ENCODE data around the gene TSC2. TPM values are rescaled to one million over a fixed set of nuclear protein-coding genes. Genes with fewer than 3 reads are reported as not detected.

Gene TSC2
- polyA plus RNA-seq, 2 donors, result 31.1 to 66.6 TPM

- H3K27me3 ChIP-seq (ENCODE audit: control insufficient read depth in 1 of 2, insufficient read depth in 2 of 2, low read length in 2 of 2), result no peaks in the 10 kb centered on the region
- H3K4me1 ChIP-seq (ENCODE audit: control insufficient read depth in 2 of 2, insufficient read depth in 2 of 2, low read length in 1 of 2), result peaks cover 16 to 42% of the 10 kb centered on the region in 2 donors
- 79 to 81% methylated on average over 8 of the region's 8 CpGs for WGBS, 2 donors
- no peak overlapping the region for H3K27ac ChIP-seq (ENCODE audit: low read depth in 2 of 2, low read length in 1 of 2)
- H3K36me3 ChIP-seq (ENCODE audit: control insufficient read depth in 2 of 2, insufficient read depth in 2 of 2, low read length in 1 of 2), result peaks cover 15 to 67% of the 10 kb centered on the region in 2 donors
- no peaks in the 10 kb centered on the region for H3K9me3 ChIP-seq (ENCODE audit: control insufficient read depth in 2 of 2, insufficient read depth in 1 of 2, low read depth in 1 of 2, low read length in 1 of 2)
- no peak overlapping the region for H3K4me3 ChIP-seq (ENCODE audit: low read depth in 1 of 2, low read length in 2 of 2)
Measured at GRCh38 chr16:2003231-2003826, 44.5 kb upstream of the TSC2 start.

- peak overlapping the region in 1 of 2 donors; percentile 16 for H3K27ac ChIP-seq (ENCODE audit: low read depth in 2 of 2, low read length in 1 of 2)
- H3K4me1 ChIP-seq (ENCODE audit: control insufficient read depth in 2 of 2, insufficient read depth in 2 of 2, low read length in 1 of 2), result peaks cover 16 to 43% of the 10 kb centered on the region in 2 donors
- peaks cover 15 to 61% of the 10 kb centered on the region in 2 donors for H3K36me3 ChIP-seq (ENCODE audit: control insufficient read depth in 2 of 2, insufficient read depth in 2 of 2, low read length in 1 of 2)
- WGBS, 2 donors, result 32 to 37% methylated on average over 30 to 36 of the region's 36 CpGs
- no peaks in the 10 kb centered on the region for H3K27me3 ChIP-seq (ENCODE audit: control insufficient read depth in 1 of 2, insufficient read depth in 2 of 2, low read length in 2 of 2)
- no peak overlapping the region for H3K4me3 ChIP-seq (ENCODE audit: low read depth in 1 of 2, low read length in 2 of 2)
- H3K9me3 ChIP-seq (ENCODE audit: control insufficient read depth in 2 of 2, insufficient read depth in 1 of 2, low read depth in 1 of 2, low read length in 1 of 2), result no peaks in the 10 kb centered on the region
Measured at GRCh38 chr16:2003827-2004641, 43.8 kb upstream of the TSC2 start.

- peaks cover 12 to 52% of the 10 kb centered on the region in 2 donors for H3K36me3 ChIP-seq (ENCODE audit: control insufficient read depth in 2 of 2, insufficient read depth in 2 of 2, low read length in 1 of 2)
- H3K27me3 ChIP-seq (ENCODE audit: control insufficient read depth in 1 of 2, insufficient read depth in 2 of 2, low read length in 2 of 2), result no peaks in the 10 kb centered on the region
- H3K4me3 ChIP-seq (ENCODE audit: low read depth in 1 of 2, low read length in 2 of 2), result no peak overlapping the region
- no peaks in the 10 kb centered on the region for H3K9me3 ChIP-seq (ENCODE audit: control insufficient read depth in 2 of 2, insufficient read depth in 1 of 2, low read depth in 1 of 2, low read length in 1 of 2)
- H3K27ac ChIP-seq (ENCODE audit: low read depth in 2 of 2, low read length in 1 of 2), result no peak overlapping the region
- 74 to 80% methylated on average over 34 of the region's 34 CpGs for WGBS, 2 donors
- H3K4me1 ChIP-seq (ENCODE audit: control insufficient read depth in 2 of 2, insufficient read depth in 2 of 2, low read length in 1 of 2), result peaks cover 16 to 41% of the 10 kb centered on the region in 2 donors
Measured at GRCh38 chr16:2004795-2005517, 42.8 kb upstream of the TSC2 start.

GRCh38 chr16:2005646-2006045, 42.1 kb upstream of the TSC2 start:
- Histone ChIP-seq H3K36me3 (ENCODE audit: control insufficient read depth in 2 of 2, insufficient read depth in 2 of 2, low read length in 1 of 2) (peaks cover 7 to 46% of the 10 kb centered on the region in 2 donors), H3K4me3 (ENCODE audit: low read depth in 1 of 2, low read length in 2 of 2) (no peak overlapping the region), H3K4me1 (ENCODE audit: control insufficient read depth in 2 of 2, insufficient read depth in 2 of 2, low read length in 1 of 2) (peaks cover 16 to 47% of the 10 kb centered on the region in 2 donors), H3K9me3 (ENCODE audit: control insufficient read depth in 2 of 2, insufficient read depth in 1 of 2, low read depth in 1 of 2, low read length in 1 of 2) (no peaks in the 10 kb centered on the region), H3K27me3 (ENCODE audit: control insufficient read depth in 1 of 2, insufficient read depth in 2 of 2, low read length in 2 of 2) (no peaks in the 10 kb centered on the region), H3K27ac (ENCODE audit: low read depth in 2 of 2, low read length in 1 of 2) (no peak overlapping the region)
- WGBS, 2 donors, result 70 to 75% methylated on average over 21 of the region's 21 CpGs

- H3K27me3 ChIP-seq (ENCODE audit: control insufficient read depth in 1 of 2, insufficient read depth in 2 of 2, low read length in 2 of 2), result no peaks in the 10 kb centered on the region
- no peak overlapping the region for H3K4me3 ChIP-seq (ENCODE audit: low read depth in 1 of 2, low read length in 2 of 2)
- 92 to 96% methylated on average over 8 of the region's 8 CpGs for WGBS, 2 donors
- H3K4me1 ChIP-seq (ENCODE audit: control insufficient read depth in 2 of 2, insufficient read depth in 2 of 2, low read length in 1 of 2), result peaks cover 16 to 47% of the 10 kb centered on the region in 2 donors
- no peak overlapping the region for H3K27ac ChIP-seq (ENCODE audit: low read depth in 2 of 2, low read length in 1 of 2)
- no peaks in the 10 kb centered on the region for H3K9me3 ChIP-seq (ENCODE audit: control insufficient read depth in 2 of 2, insufficient read depth in 1 of 2, low read depth in 1 of 2, low read length in 1 of 2)
- H3K36me3 ChIP-seq (ENCODE audit: control insufficient read depth in 2 of 2, insufficient read depth in 2 of 2, low read length in 1 of 2), result peaks cover 7 to 40% of the 10 kb centered on the region in 2 donors
Measured at GRCh38 chr16:2006317-2006716, 41.5 kb upstream of the TSC2 start.

GRCh38 chr16:2007081-2007836, 40.5 kb upstream of the TSC2 start:
- Histone ChIP-seq H3K9me3 (ENCODE audit: control insufficient read depth in 2 of 2, insufficient read depth in 1 of 2, low read depth in 1 of 2, low read length in 1 of 2) (no peaks in the 10 kb centered on the region), H3K36me3 (ENCODE audit: control insufficient read depth in 2 of 2, insufficient read depth in 2 of 2, low read length in 1 of 2) (peaks cover under 1 to 31% of the 10 kb centered on the region in 2 donors), H3K27me3 (ENCODE audit: control insufficient read depth in 1 of 2, insufficient read depth in 2 of 2, low read length in 2 of 2) (no peaks in the 10 kb centered on the region), H3K4me3 (ENCODE audit: low read depth in 1 of 2, low read length in 2 of 2) (peak overlapping the region; percentile 14 to 84), H3K4me1 (ENCODE audit: control insufficient read depth in 2 of 2, insufficient read depth in 2 of 2, low read length in 1 of 2) (peaks cover 16 to 47% of the 10 kb centered on the region in 2 donors), H3K27ac (ENCODE audit: low read depth in 2 of 2, low read length in 1 of 2) (peak overlapping the region; percentile 88 to 90)
- 65 to 66% methylated on average over 15 to 16 of the region's 16 CpGs for WGBS, 2 donors

GRCh38 chr16:2008009-2008526, 39.7 kb upstream of the TSC2 start:
- Histone ChIP-seq H3K27ac (ENCODE audit: low read depth in 2 of 2, low read length in 1 of 2) (peak overlapping the region; percentile 88 to 90), H3K27me3 (ENCODE audit: control insufficient read depth in 1 of 2, insufficient read depth in 2 of 2, low read length in 2 of 2) (no peaks in the 10 kb centered on the region), H3K36me3 (ENCODE audit: control insufficient read depth in 2 of 2, insufficient read depth in 2 of 2, low read length in 1 of 2) (peaks cover 0 to 23% of the 10 kb centered on the region in 2 donors), H3K4me3 (ENCODE audit: low read depth in 1 of 2, low read length in 2 of 2) (peak overlapping the region; percentile 7 to 84), H3K9me3 (ENCODE audit: control insufficient read depth in 2 of 2, insufficient read depth in 1 of 2, low read depth in 1 of 2, low read length in 1 of 2) (no peaks in the 10 kb centered on the region), H3K4me1 (ENCODE audit: control insufficient read depth in 2 of 2, insufficient read depth in 2 of 2, low read length in 1 of 2) (peaks cover 16 to 47% of the 10 kb centered on the region in 2 donors)
- WGBS, 2 donors, result 18 to 21% methylated on average over 15 of the region's 15 CpGs

GRCh38 chr16:2008631-2009163, 39.1 kb upstream of the TSC2 start:
- H3K27me3 ChIP-seq (ENCODE audit: control insufficient read depth in 1 of 2, insufficient read depth in 2 of 2, low read length in 2 of 2), result no peaks in the 10 kb centered on the region
- H3K4me1 ChIP-seq (ENCODE audit: control insufficient read depth in 2 of 2, insufficient read depth in 2 of 2, low read length in 1 of 2), result peaks cover 16 to 43% of the 10 kb centered on the region in 2 donors
- H3K9me3 ChIP-seq (ENCODE audit: control insufficient read depth in 2 of 2, insufficient read depth in 1 of 2, low read depth in 1 of 2, low read length in 1 of 2), result no peaks in the 10 kb centered on the region
- peaks cover 0 to 18% of the 10 kb centered on the region in 2 donors for H3K36me3 ChIP-seq (ENCODE audit: control insufficient read depth in 2 of 2, insufficient read depth in 2 of 2, low read length in 1 of 2)
- 1 to 2% methylated on average over 23 of the region's 23 CpGs for WGBS, 2 donors
- peak overlapping the region; percentile 84 to 88 for H3K4me3 ChIP-seq (ENCODE audit: low read depth in 1 of 2, low read length in 2 of 2)
- peak overlapping the region; percentile 90 to 97 for H3K27ac ChIP-seq (ENCODE audit: low read depth in 2 of 2, low read length in 1 of 2)

All from esophagus (tissue), 2 donors.